GM23338 (cell line): ENCODE results near the gene TMEM121.

Experiments
- CREB1 ChIP-seq: fragments of 250-450 bp; sonication (Bioruptor Pico); IDR thresholded peaks from 2 replicates; pipeline ENCODE4 v1.5.0; 2020; ENCODE audit warnings: low read depth, mild to moderate bottlenecking, moderate library complexity
- ETS1 ChIP-seq: IDR thresholded peaks from 2 replicates; pipeline ENCODE4 v1.6.1; 2016; ENCODE audit warnings: antibody characterized with exemption
- EZH2 ChIP-seq: fragments of 200-600 bp; sonication (generic); IDR thresholded peaks from one replicate; pipeline ENCODE4 v1.8.0; 2017; ENCODE audit warnings: antibody characterized with exemption, mild to moderate bottlenecking, low read depth; ENCODE audit not compliant: unreplicated experiment
- EZH2phosphoT487 ChIP-seq: fragments of 200-600 bp; sonication (generic); IDR thresholded peaks from one replicate; pipeline ENCODE4 v1.8.1; 2018; ENCODE audit warnings: antibody characterized with exemption; ENCODE audit not compliant: unreplicated experiment
- JUNB ChIP-seq: IDR thresholded peaks from one replicate; pipeline ENCODE4 v1.6.1; 2016; ENCODE audit warnings: antibody characterized with exemption; ENCODE audit not compliant: unreplicated experiment
- NANOG ChIP-seq: IDR thresholded peaks from 2 replicates; pipeline ENCODE4 v1.6.1; 2016; ENCODE audit warnings: antibody characterized with exemption, borderline replicate concordance
- POLR2AphosphoS5 ChIP-seq: IDR thresholded peaks from 2 replicates; pipeline ENCODE4 v1.6.1; 2016; ENCODE audit warnings: antibody characterized with exemption, low read depth
- REST ChIP-seq: IDR thresholded peaks from one replicate; pipeline ENCODE4 v1.6.1; 2018; ENCODE audit warnings: antibody characterized with exemption; ENCODE audit not compliant: unreplicated experiment
- STAT1 ChIP-seq: IDR thresholded peaks from one replicate; pipeline ENCODE4 v1.6.1; 2016; ENCODE audit warnings: antibody characterized with exemption; ENCODE audit not compliant: unreplicated experiment
- ZNF114 ChIP-seq: fragments of 250-450 bp; sonication (Bioruptor Pico); IDR thresholded peaks from 2 replicates; pipeline ENCODE4 v1.5.0; 2020; ENCODE audit warnings: mild to moderate bottlenecking, moderate library complexity
- ZNF331 ChIP-seq: fragments of 250-450 bp; sonication (Bioruptor Pico); IDR thresholded peaks from 2 replicates; pipeline ENCODE4 v1.5.0; 2020; ENCODE audit warnings: low read depth, mild to moderate bottlenecking, moderate library complexity
- TF ChIP-seq, protein P1 (sequence below), 2 experiments: fragments of 200-600 bp in 1 of 2; sonication (generic) in 1 of 2; conservative IDR thresholded peaks; 2 replicates each; pipeline versions ENCODE4 v1.5.1 to v1.6.1; 2016 to 2017; ENCODE audit warnings: antibody characterized with exemption in 2 of 2, low read depth in 2 of 2, mild to moderate bottlenecking in 2 of 2, moderate library complexity in 1 of 2

GRCh38 chr14:105549481-105549880, 23.1 kb downstream of the TMEM121 start:
- TF ChIP-seq REST (no peak), EZH2phosphoT487 (no peak), POLR2AphosphoS5 (no peak), STAT1 (no peak), EZH2 (no peak), JUNB (no peak), CREB1 (CRISPR knock-in tag) (no peak), ZNF331 (no peak), ETS1 (no peak), NANOG (no peak), ZNF114 (CRISPR knock-in tag) (no peak)
- TF ChIP-seq, protein P1, sequence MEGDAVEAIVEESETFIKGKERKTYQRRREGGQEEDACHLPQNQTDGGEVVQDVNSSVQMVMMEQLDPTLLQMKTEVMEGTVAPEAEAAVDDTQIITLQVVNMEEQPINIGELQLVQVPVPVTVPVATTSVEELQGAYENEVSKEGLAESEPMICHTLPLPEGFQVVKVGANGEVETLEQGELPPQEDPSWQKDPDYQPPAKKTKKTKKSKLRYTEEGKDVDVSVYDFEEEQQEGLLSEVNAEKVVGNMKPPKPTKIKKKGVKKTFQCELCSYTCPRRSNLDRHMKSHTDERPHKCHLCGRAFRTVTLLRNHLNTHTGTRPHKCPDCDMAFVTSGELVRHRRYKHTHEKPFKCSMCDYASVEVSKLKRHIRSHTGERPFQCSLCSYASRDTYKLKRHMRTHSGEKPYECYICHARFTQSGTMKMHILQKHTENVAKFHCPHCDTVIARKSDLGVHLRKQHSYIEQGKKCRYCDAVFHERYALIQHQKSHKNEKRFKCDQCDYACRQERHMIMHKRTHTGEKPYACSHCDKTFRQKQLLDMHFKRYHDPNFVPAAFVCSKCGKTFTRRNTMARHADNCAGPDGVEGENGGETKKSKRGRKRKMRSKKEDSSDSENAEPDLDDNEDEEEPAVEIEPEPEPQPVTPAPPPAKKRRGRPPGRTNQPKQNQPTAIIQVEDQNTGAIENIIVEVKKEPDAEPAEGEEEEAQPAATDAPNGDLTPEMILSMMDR (conservative IDR thresholded peaks at IDR 0.05; ENCODE audit: low read depth in 2 of 2): no peak
